H9 (cell line): ENCODE measurements around the gene PRR16. TPM values are rescaled to one million over a fixed set of nuclear protein-coding genes. Genes with fewer than 3 reads are reported as not detected.

Experiments used
- DNase-seq: peaks from one replicate; pipeline ENCODE4 v3.0.0-alpha.2; 2017
- H2AFZ ChIP-seq: one replicate; pipeline ENCODE4 v1.6.1; 2013; ENCODE audit warnings: mild to moderate bottlenecking, low read length, control low read depth, moderate library complexity
- H2AK5ac ChIP-seq: 2 replicates; pipeline ENCODE4 v1.6.1; 2013; ENCODE audit warnings: low read length, control low read depth, mixed read lengths; ENCODE audit not compliant: insufficient read length
- H2BK120ac ChIP-seq: one replicate; pipeline ENCODE4 v1.6.1; 2013; ENCODE audit warnings: low read depth, mild to moderate bottlenecking, low read length, control low read depth, inconsistent platforms; ENCODE audit not compliant: poor library complexity, severe bottlenecking
- H2BK12ac ChIP-seq: 2 replicates; pipeline ENCODE4 v1.6.1; 2013; ENCODE audit warnings: low read length, control low read depth, mixed read lengths, low read depth; ENCODE audit not compliant: insufficient read length
- H2BK15ac ChIP-seq: 2 replicates; pipeline ENCODE4 v1.6.1; 2013; ENCODE audit warnings: low read depth, low read length, control low read depth
- H2BK20ac ChIP-seq: one replicate; pipeline ENCODE4 v1.6.1; 2013; ENCODE audit warnings: low read depth, mild to moderate bottlenecking, low read length, control low read depth, inconsistent platforms; ENCODE audit not compliant: poor library complexity, severe bottlenecking
- H2BK5ac ChIP-seq: 2 replicates; pipeline ENCODE4 v1.6.1; 2013; ENCODE audit warnings: low read length, control low read depth, mixed read lengths; ENCODE audit not compliant: insufficient read length
- H3K14ac ChIP-seq: 2 replicates; pipeline ENCODE4 v1.6.1; 2013; ENCODE audit warnings: low read length, control low read depth; ENCODE audit not compliant: insufficient read depth
- H3K18ac ChIP-seq: 2 replicates; pipeline ENCODE4 v1.6.1; 2013; ENCODE audit warnings: low read depth, mild to moderate bottlenecking, mixed read lengths, low read length, control low read depth; ENCODE audit not compliant: insufficient read length
- H3K23ac ChIP-seq: 2 replicates; pipeline ENCODE4 v1.6.1; 2013; ENCODE audit warnings: low read length, control low read depth, mixed read lengths, low read depth; ENCODE audit not compliant: insufficient read length
- H3K23me2 ChIP-seq: 2 replicates; pipeline ENCODE4 v1.6.1; 2013; ENCODE audit warnings: low read depth, mild to moderate bottlenecking, mixed read lengths, low read length, control low read depth; ENCODE audit not compliant: insufficient read length, poor library complexity, severe bottlenecking
- H3K27ac ChIP-seq: 2 replicates; pipeline ENCODE4 v1.5.1; 2013; ENCODE audit warnings: low read length, control low read depth, mixed read lengths, low read depth; ENCODE audit not compliant: insufficient read length
- H3K27me3 ChIP-seq: 2 replicates; pipeline ENCODE4 v1.6.1; 2013; ENCODE audit warnings: low read length, control low read depth, inconsistent platforms; ENCODE audit not compliant: insufficient read depth
- H3K4ac ChIP-seq: 2 replicates; pipeline ENCODE4 v1.6.1; 2013; ENCODE audit warnings: low read depth, mild to moderate bottlenecking, control low read depth, inconsistent platforms, low read length, moderate library complexity
- H3K4me1 ChIP-seq: 2 replicates; pipeline ENCODE4 v1.6.1; 2013; ENCODE audit warnings: low read length, control low read depth, inconsistent platforms; ENCODE audit not compliant: insufficient read depth
- H3K4me2 ChIP-seq: 2 replicates; pipeline ENCODE4 v1.6.1; 2013; ENCODE audit warnings: low read length, control low read depth, mixed read lengths; ENCODE audit not compliant: insufficient read length, insufficient read depth
- H3K56ac ChIP-seq: 2 replicates; pipeline ENCODE4 v1.6.1; 2013; ENCODE audit warnings: low read depth, mild to moderate bottlenecking, mixed read lengths, low read length, control low read depth; ENCODE audit not compliant: insufficient read length
- H3K79me1 ChIP-seq: 2 replicates; pipeline ENCODE4 v1.6.1; 2013; ENCODE audit warnings: low read depth, mild to moderate bottlenecking, moderate library complexity, low read length, control low read depth, inconsistent platforms; ENCODE audit not compliant: insufficient read depth, poor library complexity, severe bottlenecking
- H3K79me2 ChIP-seq: 2 replicates; pipeline ENCODE4 v1.6.1; 2013; ENCODE audit warnings: low read length, control low read depth, inconsistent platforms; ENCODE audit not compliant: insufficient read depth
- H3K9ac ChIP-seq: 2 replicates; pipeline ENCODE4 v1.6.1; 2013; ENCODE audit warnings: low read length, control low read depth, mixed read lengths; ENCODE audit not compliant: insufficient read length; ENCODE audit errors: extremely low read depth
- H3K9me3 ChIP-seq: one replicate; pipeline ENCODE4 v1.6.1; 2013; ENCODE audit warnings: low read depth, low read length, inconsistent platforms; ENCODE audit not compliant: control insufficient read depth
- H3T11ph ChIP-seq: one replicate; pipeline ENCODE4 v1.6.1; 2013; ENCODE audit warnings: mild to moderate bottlenecking, low read length, control low read depth, inconsistent platforms
- H4K20me1 ChIP-seq: one replicate; pipeline ENCODE4 v1.6.1; 2013; ENCODE audit not compliant: control insufficient read depth, insufficient read length, insufficient read depth
- H4K5ac ChIP-seq: 2 replicates; pipeline ENCODE4 v1.6.1; 2013; ENCODE audit warnings: low read depth, mild to moderate bottlenecking, mixed read lengths, low read length, control low read depth; ENCODE audit not compliant: insufficient read length
- H4K8ac ChIP-seq: replicated peaks from 2 replicates; pipeline ENCODE4 v1.6.1; 2013; ENCODE audit warnings: low read length, control low read depth, mixed read lengths, low read depth; ENCODE audit not compliant: insufficient read length
- H4K91ac ChIP-seq: 2 replicates; pipeline ENCODE4 v1.6.1; 2013; ENCODE audit warnings: low read depth, mild to moderate bottlenecking, moderate library complexity, mixed read lengths, low read length, control low read depth; ENCODE audit not compliant: insufficient read length
- H3K27ac Mint-ChIP-seq, 3 experiments: 2 replicates in 2 of 3; 3 replicates in 1 of 3; pipeline ENCODE4 v1.8.0; 2020 to 2021; ENCODE audit warnings: mixed read lengths in 3 of 3, mild to moderate bottlenecking in 1 of 3, moderate library complexity in 1 of 3
- H3K27me3 Mint-ChIP-seq: 2 replicates; pipeline ENCODE4 v1.8.0; 2021; ENCODE audit warnings: low read depth, mild to moderate bottlenecking, moderate library complexity, mixed read lengths
- H3K36me3 Mint-ChIP-seq, 3 experiments: 2 replicates in 2 of 3; 3 replicates in 1 of 3; pipeline ENCODE4 v1.8.0; 2020 to 2021; ENCODE audit warnings: low read depth in 3 of 3, mixed read lengths in 3 of 3; ENCODE audit not compliant: insufficient read depth in 1 of 3
- H3K4me1 Mint-ChIP-seq, 2 experiments: 2 replicates each; pipeline ENCODE4 v1.8.0; 2020; ENCODE audit warnings: mixed read lengths in 2 of 2
- H3K4me3 Mint-ChIP-seq, 2 experiments: 2 replicates in 1 of 2; 3 replicates in 1 of 2; pipeline ENCODE4 v1.8.0; 2020 to 2021; ENCODE audit warnings: mild to moderate bottlenecking in 2 of 2, mixed read lengths in 2 of 2, moderate library complexity in 1 of 2
- H3K9me3 Mint-ChIP-seq, 2 experiments: 2 replicates in 1 of 2; 3 replicates in 1 of 2; pipeline ENCODE4 v1.8.0; 2020; ENCODE audit warnings: mild to moderate bottlenecking in 2 of 2, mixed read lengths in 2 of 2, moderate library complexity in 1 of 2
- WGBS: extraction: QIAGEN DNeasy Blood & Tissue Kit; methylation state at CpG from one replicate; pipeline ENCODE4 v1.1.7; 2013; ENCODE audit warnings: missing lambda C conversion rate, low lambda C conversion rate, mixed read lengths; ENCODE audit not compliant: insufficient read length; ENCODE audit errors: extremely low coverage; 5-methylcytosine and 5-hydroxymethylcytosine counted together
- total RNA-seq: library from RNA; stranded (reverse); gene quantifications from 2 replicates; pipeline ENCODE4 v1.2.1, GENCODE V29; 2021
- TF ChIP-seq, protein P1 (sequence below): fragments of 200-600 bp; sonication (generic); conservative IDR thresholded peaks from 3 replicates; pipeline ENCODE4 v1.8.0; 2021; ENCODE audit warnings: antibody characterized with exemption, mild to moderate bottlenecking

PRR16 gene
- total RNA-seq, 1 experiment from 2014 or later = 0.13 TPM

DNA sequence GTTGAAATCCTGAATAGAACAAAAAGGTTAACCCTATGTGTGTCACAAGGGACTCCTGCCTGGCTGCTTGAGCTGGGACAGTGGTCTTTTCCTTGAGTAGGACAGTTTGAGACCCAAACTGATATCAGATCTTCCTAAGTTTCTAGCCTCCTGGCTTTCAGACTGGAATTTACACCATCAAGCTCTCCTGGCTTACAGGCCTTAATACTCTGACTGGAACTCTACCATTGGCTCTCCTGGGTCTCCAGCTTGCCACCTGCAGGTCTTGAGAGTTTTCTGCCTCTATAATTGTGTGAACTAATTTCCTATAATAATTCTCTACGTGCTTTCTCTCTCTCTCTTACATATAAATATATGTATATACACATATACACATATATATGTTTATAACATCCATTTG, 112.5 kb downstream of the PRR16 start:
- TF ChIP-seq, protein P1, sequence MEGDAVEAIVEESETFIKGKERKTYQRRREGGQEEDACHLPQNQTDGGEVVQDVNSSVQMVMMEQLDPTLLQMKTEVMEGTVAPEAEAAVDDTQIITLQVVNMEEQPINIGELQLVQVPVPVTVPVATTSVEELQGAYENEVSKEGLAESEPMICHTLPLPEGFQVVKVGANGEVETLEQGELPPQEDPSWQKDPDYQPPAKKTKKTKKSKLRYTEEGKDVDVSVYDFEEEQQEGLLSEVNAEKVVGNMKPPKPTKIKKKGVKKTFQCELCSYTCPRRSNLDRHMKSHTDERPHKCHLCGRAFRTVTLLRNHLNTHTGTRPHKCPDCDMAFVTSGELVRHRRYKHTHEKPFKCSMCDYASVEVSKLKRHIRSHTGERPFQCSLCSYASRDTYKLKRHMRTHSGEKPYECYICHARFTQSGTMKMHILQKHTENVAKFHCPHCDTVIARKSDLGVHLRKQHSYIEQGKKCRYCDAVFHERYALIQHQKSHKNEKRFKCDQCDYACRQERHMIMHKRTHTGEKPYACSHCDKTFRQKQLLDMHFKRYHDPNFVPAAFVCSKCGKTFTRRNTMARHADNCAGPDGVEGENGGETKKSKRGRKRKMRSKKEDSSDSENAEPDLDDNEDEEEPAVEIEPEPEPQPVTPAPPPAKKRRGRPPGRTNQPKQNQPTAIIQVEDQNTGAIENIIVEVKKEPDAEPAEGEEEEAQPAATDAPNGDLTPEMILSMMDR = peak; percentile 38; the same call in 2 of the 3 replicates
- H3K79me1 ChIP-seq = no peaks in the 10 kb centered on the region
- H2BK15ac ChIP-seq = no peak overlapping the region
- no peak overlapping the region for H3K27ac ChIP-seq
- no peak overlapping the region for H2BK20ac ChIP-seq
- Mint-ChIP-seq H3K27me3 (no peaks in the 10 kb centered on the region), H3K4me1 (peaks cover 3 to 5% of the 10 kb centered on the region in 2 experiments; a peak in 3 of 4 replicates), H3K9me3 (peaks cover 0 to 2% of the 10 kb centered on the region in 2 experiments; a peak in 1 of 5 replicates), H3K4me3 (no peak overlapping the region), H3K27ac (peak overlapping the region in 1 of 3 experiments; percentile 22; a peak in 1 of 7 replicates), H3K36me3 (peaks cover 0 to 6% (median 0%) of the 10 kb centered on the region in 3 experiments; a peak in 2 of 7 replicates)
- no peaks in the 10 kb centered on the region for H3K9me3 ChIP-seq
- H3K9ac ChIP-seq = no peak overlapping the region
- no peak overlapping the region for H2BK12ac ChIP-seq
- H3K18ac ChIP-seq = no peak overlapping the region
- H3K23me2 ChIP-seq = no peaks in the 10 kb centered on the region
- H3K4ac ChIP-seq = no peak overlapping the region
- H3K4me1 ChIP-seq = no peaks in the 10 kb centered on the region
- H2AK5ac ChIP-seq = no peak overlapping the region
- H4K5ac ChIP-seq = no peak overlapping the region
- H4K91ac ChIP-seq = no peak overlapping the region
- H4K8ac ChIP-seq = no peak overlapping the region
- no peak overlapping the region for H3K4me2 ChIP-seq
- WGBS = no CpG with 5 or more reads among the region's 1 CpG
- no peak overlapping the region for H2BK120ac ChIP-seq
- H3K14ac ChIP-seq = no peak overlapping the region
- DNase-seq = peak; percentile 41
- H3T11ph ChIP-seq = no peak overlapping the region
- no peak overlapping the region for H2AFZ ChIP-seq
- no peak overlapping the region for H2BK5ac ChIP-seq
- no peaks in the 10 kb centered on the region for H3K27me3 ChIP-seq
- H4K20me1 ChIP-seq = no peaks in the 10 kb centered on the region
- no peak overlapping the region for H3K23ac ChIP-seq
- H3K56ac ChIP-seq = no peak overlapping the region
- H3K79me2 ChIP-seq = no peaks in the 10 kb centered on the region
